CD4-positive, alpha-beta T cell treated with Interleukin-2 at 100 ng/mL for 4 hours (primary cell): ENCODE measurements around the gene ABCC4.
"Not testable (repeated sequence)": the region's sequence is repeated elsewhere in the genome, so short reads cannot be mapped to it uniquely, and the experiment has no call there.

ENCODE experiments used
- DNase-seq: peaks from one replicate; pipeline ENCODE4 v3.0.0-alpha.2; 2020; ENCODE audit warnings: low spot score

ABCC4 gene

GRCh38 chr13:95298169-95298965 lies 2.9 kb downstream of the ABCC4 start:
- DNase-seq: no peak

GRCh38 chr13:95296326-95296925 lies 4.8 kb downstream of the ABCC4 start:
- DNase-seq: peak; percentile 8

- no peak for DNase-seq
Measured at GRCh38 chr13:95295026-95295425, 6.2 kb downstream of the ABCC4 start.

- no peak for DNase-seq
Measured at GRCh38 chr13:95292622-95293021, 8.6 kb downstream of the ABCC4 start.

GRCh38 chr13:95289901-95290300 lies 11.3 kb downstream of the ABCC4 start:
- not testable (repeated sequence) for DNase-seq

GRCh38 chr13:95289020-95289444 lies 12.2 kb downstream of the ABCC4 start:
- DNase-seq: no peak

- no peak for DNase-seq
Measured at GRCh38 chr13:95284436-95284835, 16.8 kb downstream of the ABCC4 start.

GRCh38 chr13:95279016-95279415 lies 22.2 kb downstream of the ABCC4 start:
- no peak for DNase-seq

- DNase-seq: no peak
Measured at GRCh38 chr13:95276037-95276505, 25.2 kb downstream of the ABCC4 start.

- DNase-seq: no peak
Measured at GRCh38 chr13:95275322-95276036, 25.8 kb downstream of the ABCC4 start.

GRCh38 chr13:95273592-95274132 lies 27.6 kb downstream of the ABCC4 start:
- DNase-seq: not testable (repeated sequence)

GRCh38 chr13:95272076-95272475 lies 29.2 kb downstream of the ABCC4 start:
- not testable (repeated sequence) for DNase-seq

GRCh38 chr13:95269756-95270155 lies 31.5 kb downstream of the ABCC4 start:
- no peak for DNase-seq

GRCh38 chr13:95268343-95269065 lies 32.7 kb downstream of the ABCC4 start:
- DNase-seq: not testable (repeated sequence)

- DNase-seq: no peak
Measured at GRCh38 chr13:95267662-95268342, 33.4 kb downstream of the ABCC4 start.

GRCh38 chr13:95264225-95264624 lies 37.0 kb downstream of the ABCC4 start:
- DNase-seq: no peak

GRCh38 chr13:95262837-95263384 lies 38.3 kb downstream of the ABCC4 start:
- no peak for DNase-seq

GRCh38 chr13:95261956-95262355 lies 39.3 kb downstream of the ABCC4 start:
- no peak for DNase-seq

- no peak for DNase-seq
Measured at GRCh38 chr13:95260031-95260525, 41.2 kb downstream of the ABCC4 start.

- no peak for DNase-seq
Measured at GRCh38 chr13:95258619-95259194, 42.5 kb downstream of the ABCC4 start.
